OCI-LY3 (cell line): ENCODE results near the gene ZFP69B.

Experiments
- EZH2phosphoT487 ChIP-seq: fragments of 200-600 bp; shearing (Covaris generic); IDR thresholded peaks from 2 replicates; pipeline ENCODE4 v1.6.1; 2018; ENCODE audit warnings: antibody characterized with exemption, mixed run types, low read depth
- TF ChIP-seq, protein P1 (sequence below): fragments of 200-600, 300-600 bp; sonication (generic); IDR thresholded peaks from 2 replicates; pipeline ENCODE4 v1.5.1; 2014; ENCODE audit warnings: antibody characterized with exemption, low read length, low read depth

DNA sequence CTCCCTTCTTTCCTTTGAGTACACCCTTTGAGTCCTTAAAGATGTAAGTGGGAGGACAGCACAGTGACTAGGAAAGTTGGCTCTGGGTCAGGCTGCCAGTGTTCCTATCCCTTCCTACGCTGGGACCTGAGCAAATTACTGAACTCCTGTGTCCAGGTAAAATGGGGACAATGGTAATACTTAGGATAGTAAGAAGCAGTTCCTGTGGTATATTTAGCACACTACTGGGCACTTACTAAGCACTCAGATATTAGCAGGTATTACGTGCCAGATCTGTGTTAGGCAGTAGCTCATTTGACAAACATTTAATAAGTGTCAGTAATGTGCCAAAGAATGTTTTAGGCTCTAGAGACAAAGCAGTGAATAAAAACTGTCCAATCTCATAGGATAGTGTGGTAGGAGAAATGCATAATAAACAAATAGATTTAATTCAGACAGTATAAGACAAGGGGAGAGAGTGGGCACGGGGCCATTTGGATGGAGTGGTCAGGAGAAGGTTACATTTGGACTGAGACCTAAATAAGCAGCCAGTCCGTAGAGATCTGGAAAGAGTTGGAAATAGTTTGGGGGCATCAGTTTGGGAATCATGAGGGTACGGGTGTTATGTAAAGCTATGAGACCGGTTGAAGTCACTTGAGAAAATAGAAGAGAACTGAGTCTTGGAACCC, 26.2 kb upstream of the ZFP69B start:
- TF ChIP-seq, protein P1, sequence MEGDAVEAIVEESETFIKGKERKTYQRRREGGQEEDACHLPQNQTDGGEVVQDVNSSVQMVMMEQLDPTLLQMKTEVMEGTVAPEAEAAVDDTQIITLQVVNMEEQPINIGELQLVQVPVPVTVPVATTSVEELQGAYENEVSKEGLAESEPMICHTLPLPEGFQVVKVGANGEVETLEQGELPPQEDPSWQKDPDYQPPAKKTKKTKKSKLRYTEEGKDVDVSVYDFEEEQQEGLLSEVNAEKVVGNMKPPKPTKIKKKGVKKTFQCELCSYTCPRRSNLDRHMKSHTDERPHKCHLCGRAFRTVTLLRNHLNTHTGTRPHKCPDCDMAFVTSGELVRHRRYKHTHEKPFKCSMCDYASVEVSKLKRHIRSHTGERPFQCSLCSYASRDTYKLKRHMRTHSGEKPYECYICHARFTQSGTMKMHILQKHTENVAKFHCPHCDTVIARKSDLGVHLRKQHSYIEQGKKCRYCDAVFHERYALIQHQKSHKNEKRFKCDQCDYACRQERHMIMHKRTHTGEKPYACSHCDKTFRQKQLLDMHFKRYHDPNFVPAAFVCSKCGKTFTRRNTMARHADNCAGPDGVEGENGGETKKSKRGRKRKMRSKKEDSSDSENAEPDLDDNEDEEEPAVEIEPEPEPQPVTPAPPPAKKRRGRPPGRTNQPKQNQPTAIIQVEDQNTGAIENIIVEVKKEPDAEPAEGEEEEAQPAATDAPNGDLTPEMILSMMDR, result no peak
- no peak for TF ChIP-seq EZH2phosphoT487
